ENCODE data around the gene CYB561. TPM values are rescaled to one million over a fixed set of nuclear protein-coding genes. Genes with fewer than 3 reads are reported as not detected.

The CYB561 gene
- total RNA-seq, 1 experiment from 2014 or later: 29.1 TPM

- POLR2A ChIA-PET (ENCODE audit: low non-redundant PET): interaction anchor here (0.6 kb wide), 1 partner anchor 192 kb away, joined by 5 read pairs; no protein-coding TSS in a partner anchor
- DNase-seq (ENCODE audit: low spot score): no peak
- no TSS peak for BruUV-seq (replicated peaks)
- CTCF ChIA-PET: no interaction called here
- Histone ChIP-seq H3K36me3 (ENCODE audit: insufficient read depth, low read length, poor library complexity, severe bottlenecking) (no peaks in the 10 kb centered on the region), H3K4me3 (ENCODE audit: low read depth, low read length, poor library complexity, severe bottlenecking) (no peak overlapping the region), H3K27ac (ENCODE audit: low read depth, low read length, poor library complexity, severe bottlenecking) (no peak overlapping the region), H3K27me3 (replicated peaks; ENCODE audit: insufficient read depth, low read depth, low read length, poor library complexity) (no peaks in the 10 kb centered on the region), H3K4me1 (ENCODE audit: insufficient read depth, low read length, poor library complexity, severe bottlenecking) (peaks cover 21% of the 10 kb centered on the region), H3K9me3 (ENCODE audit: low read depth, low read length, poor library complexity, severe bottlenecking) (no peaks in the 10 kb centered on the region)
- intact Hi-C loops (cut with micrococcal nuclease; ENCODE audit: unreplicated experiment): no loop called here
- no peak for TF ChIP-seq EZH2 (IDR thresholded peaks at IDR 0.05; ENCODE audit: borderline replicate concordance, low read depth, low read length, poor library complexity, severe bottlenecking)
Observed at GRCh38 chr17:63430223-63430622, 15.9 kb downstream of the CYB561 start.

GRCh38 chr17:63429766-63430165 is 16.3 kb downstream of the CYB561 start:
- intact Hi-C loops (cut with micrococcal nuclease; ENCODE audit: unreplicated experiment): loop anchor here (10.0 kb wide), 1 partner anchor 265 kb away; no protein-coding TSS in a partner anchor
- Histone ChIP-seq H3K4me3 (ENCODE audit: low read depth, low read length, poor library complexity, severe bottlenecking) (no peak overlapping the region), H3K9me3 (ENCODE audit: low read depth, low read length, poor library complexity, severe bottlenecking) (no peaks in the 10 kb centered on the region), H3K36me3 (ENCODE audit: insufficient read depth, low read length, poor library complexity, severe bottlenecking) (no peaks in the 10 kb centered on the region), H3K27ac (ENCODE audit: low read depth, low read length, poor library complexity, severe bottlenecking) (no peak overlapping the region), H3K4me1 (ENCODE audit: insufficient read depth, low read length, poor library complexity, severe bottlenecking) (peaks cover 17% of the 10 kb centered on the region), H3K27me3 (replicated peaks; ENCODE audit: insufficient read depth, low read depth, low read length, poor library complexity) (no peaks in the 10 kb centered on the region)
- POLR2A ChIA-PET (ENCODE audit: low non-redundant PET): interaction anchor here (0.6 kb wide), 1 partner anchor 192 kb away, joined by 5 read pairs; no protein-coding TSS in a partner anchor
- DNase-seq (ENCODE audit: low spot score): no peak
- TF ChIP-seq CTCF (conservative IDR thresholded peaks at IDR 0.05; ENCODE audit: low read depth, low read length) (no peak), EZH2 (IDR thresholded peaks at IDR 0.05; ENCODE audit: borderline replicate concordance, low read depth, low read length, poor library complexity, severe bottlenecking) (no peak)
- CTCF ChIA-PET: no interaction called here
- no TSS peak for BruUV-seq (replicated peaks)

GRCh38 chr17:63426917-63427308 is 19.2 kb downstream of the CYB561 start:
- Histone ChIP-seq H3K36me3 (ENCODE audit: insufficient read depth, low read length, poor library complexity, severe bottlenecking) (no peaks in the 10 kb centered on the region), H3K4me1 (ENCODE audit: insufficient read depth, low read length, poor library complexity, severe bottlenecking) (no peaks in the 10 kb centered on the region), H3K9me3 (ENCODE audit: low read depth, low read length, poor library complexity, severe bottlenecking) (no peaks in the 10 kb centered on the region), H3K27ac (ENCODE audit: low read depth, low read length, poor library complexity, severe bottlenecking) (no peak overlapping the region), H3K4me3 (ENCODE audit: low read depth, low read length, poor library complexity, severe bottlenecking) (no peak overlapping the region), H3K27me3 (replicated peaks; ENCODE audit: insufficient read depth, low read depth, low read length, poor library complexity) (no peaks in the 10 kb centered on the region)
- no peak for TF ChIP-seq CTCF (conservative IDR thresholded peaks at IDR 0.05; ENCODE audit: low read depth, low read length)
- TF ChIP-seq EZH2 (IDR thresholded peaks at IDR 0.05; ENCODE audit: borderline replicate concordance, low read depth, low read length, poor library complexity, severe bottlenecking): no peak
- POLR2A ChIA-PET (ENCODE audit: low non-redundant PET): no interaction called here
- no TSS peak for BruUV-seq (replicated peaks)
- CTCF ChIA-PET: interaction anchor here (1.4 to 1.9 kb wide), 2 partner anchors 185 to 195 kb away, joined by 5 to 30 read pairs; partner anchors contain the start of gene MAP3K3
- no peak for DNase-seq (ENCODE audit: low spot score)
- intact Hi-C loops (cut with micrococcal nuclease; ENCODE audit: unreplicated experiment): loop anchor here (10.0 kb wide), 1 partner anchor 268 kb away; no protein-coding TSS in a partner anchor

All from A673 (cell line).